ENCODE results near the gene EGLN1.
A peak's percentile ranks its signal among the peaks of the same experiment; 100 is the strongest.

Gene EGLN1

GRCh38 chr1:231407049-231407448 lies 15.0 kb downstream of the EGLN1 start:
- H3K4me2 ChIP-seq (ENCODE audit: low read length), result no peak overlapping the region
- no peak overlapping the region for H3K9ac ChIP-seq (ENCODE audit: low read length)
- no peaks in the 10 kb centered on the region for H3K4me1 ChIP-seq (ENCODE audit: control insufficient read depth in 1 of 2, insufficient read depth in 2 of 2, low read length in 2 of 2)
- H4K12ac ChIP-seq (ENCODE audit: low read depth, low read length), result no peak overlapping the region
- H2BK12ac ChIP-seq (ENCODE audit: low read length), result no peak overlapping the region
- WGBS (ENCODE audit: extremely low coverage, insufficient coverage, insufficient read length), result 100% methylated on average over 1 of the region's 3 CpGs
- DNase-seq, result no peak
- H2BK120ac ChIP-seq (ENCODE audit: insufficient read depth, low read length, poor library complexity), result no peak overlapping the region
- H2AFZ ChIP-seq (ENCODE audit: insufficient read depth, low read length, poor library complexity), result no peak overlapping the region
- no peaks in the 10 kb centered on the region for H3K79me2 ChIP-seq (ENCODE audit: control insufficient read depth, insufficient read depth, low read length, poor library complexity)
- no peaks in the 10 kb centered on the region for H3K79me1 ChIP-seq (ENCODE audit: low read length)
- H3K4ac ChIP-seq (ENCODE audit: low read depth, low read length), result no peak overlapping the region
- no peak overlapping the region for H2BK5ac ChIP-seq (ENCODE audit: low read depth, low read length, poor library complexity)
- no peak overlapping the region for H3K14ac ChIP-seq (ENCODE audit: low read length)
- H3K27me3 ChIP-seq (ENCODE audit: insufficient read depth, low read length), result no peaks in the 10 kb centered on the region
- no peak overlapping the region for H2AK5ac ChIP-seq (ENCODE audit: low read length)
- H3K9me3 ChIP-seq (ENCODE audit: insufficient read depth, low read depth, low read length), result no peaks in the 10 kb centered on the region
- H3K36me3 ChIP-seq (ENCODE audit: control insufficient read depth in 1 of 2, insufficient read depth in 2 of 2, low read length in 2 of 2), result no peaks in the 10 kb centered on the region
- H3K27ac ChIP-seq (ENCODE audit: low read depth, low read length), result no peak overlapping the region
- no peak overlapping the region for H4K91ac ChIP-seq (ENCODE audit: low read depth, low read length)
- no peak overlapping the region for H3K18ac ChIP-seq (ENCODE audit: low read length)
- no peak overlapping the region for H3K4me3 ChIP-seq (ENCODE audit: low read depth, low read length)
- H3K23ac ChIP-seq (ENCODE audit: low read length), result no peak overlapping the region
- no peak overlapping the region for H4K8ac ChIP-seq (ENCODE audit: low read depth, low read length)

DNA sequence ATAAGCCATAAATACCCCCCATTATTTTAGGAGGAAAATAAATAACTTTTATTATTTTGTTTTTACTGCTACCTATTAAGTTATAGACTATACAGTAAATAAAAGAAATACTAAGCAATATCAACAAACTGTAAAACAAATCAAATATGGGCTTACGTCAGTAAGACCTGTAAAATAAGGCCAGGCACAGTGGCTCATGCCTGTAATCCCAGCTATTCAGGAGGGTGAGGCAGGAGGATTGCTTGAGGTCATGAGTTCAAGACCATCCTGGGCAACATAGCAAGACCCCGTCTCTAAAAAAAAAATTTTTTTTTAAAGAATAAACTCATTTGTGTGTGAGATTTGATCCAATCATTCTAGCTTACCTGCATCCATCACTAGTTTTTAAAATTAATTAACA lies 17.8 kb downstream of the EGLN1 start:
- Histone ChIP-seq H3K27me3 (ENCODE audit: insufficient read depth, low read length) (no peaks in the 10 kb centered on the region), H3K9ac (ENCODE audit: low read length) (no peak overlapping the region), H4K91ac (ENCODE audit: low read depth, low read length) (no peak overlapping the region), H2BK120ac (ENCODE audit: insufficient read depth, low read length, poor library complexity) (no peak overlapping the region), H3K79me2 (ENCODE audit: control insufficient read depth, insufficient read depth, low read length, poor library complexity) (no peaks in the 10 kb centered on the region), H3K14ac (ENCODE audit: low read length) (no peak overlapping the region), H3K18ac (ENCODE audit: low read length) (no peak overlapping the region), H3K9me3 (ENCODE audit: insufficient read depth, low read depth, low read length) (no peaks in the 10 kb centered on the region), H4K12ac (ENCODE audit: low read depth, low read length) (no peak overlapping the region), H4K8ac (ENCODE audit: low read depth, low read length) (no peak overlapping the region), H2BK12ac (ENCODE audit: low read length) (no peak overlapping the region), H3K4ac (ENCODE audit: low read depth, low read length) (no peak overlapping the region), H3K23ac (ENCODE audit: low read length) (no peak overlapping the region), H3K79me1 (ENCODE audit: low read length) (no peaks in the 10 kb centered on the region), H3K4me2 (ENCODE audit: low read length) (no peak overlapping the region), H2AFZ (ENCODE audit: insufficient read depth, low read length, poor library complexity) (no peak overlapping the region), H3K4me3 (ENCODE audit: low read depth, low read length) (no peak overlapping the region), H2BK5ac (ENCODE audit: low read depth, low read length, poor library complexity) (no peak overlapping the region), H3K4me1 (ENCODE audit: control insufficient read depth in 1 of 2, insufficient read depth in 2 of 2, low read length in 2 of 2) (no peaks in the 10 kb centered on the region), H3K27ac (ENCODE audit: low read depth, low read length) (no peak overlapping the region), H2AK5ac (ENCODE audit: low read length) (no peak overlapping the region), H3K36me3 (ENCODE audit: control insufficient read depth in 1 of 2, insufficient read depth in 2 of 2, low read length in 2 of 2) (no peaks in the 10 kb centered on the region)
- WGBS (ENCODE audit: extremely low coverage, insufficient coverage, insufficient read length), result no CpG with 5 or more reads among the region's 2 CpGs
- no peak for DNase-seq

- no CpG with 5 or more reads among the region's 1 CpG for WGBS (ENCODE audit: extremely low coverage, insufficient coverage, insufficient read length)
Observed at GRCh38 chr1:231401478-231401877, 20.6 kb downstream of the EGLN1 start.

GRCh38 chr1:231397886-231398671 lies 24.0 kb downstream of the EGLN1 start:
- Histone ChIP-seq H3K4me3 (ENCODE audit: low read depth, low read length) (no peak overlapping the region), H4K8ac (ENCODE audit: low read depth, low read length) (no peak overlapping the region), H3K79me1 (ENCODE audit: low read length) (peaks cover 11% of the 10 kb centered on the region), H2BK12ac (ENCODE audit: low read length) (no peak overlapping the region), H4K91ac (ENCODE audit: low read depth, low read length) (no peak overlapping the region), H3K4me2 (ENCODE audit: low read length) (no peak overlapping the region), H2AK5ac (ENCODE audit: low read length) (no peak overlapping the region), H3K27me3 (ENCODE audit: insufficient read depth, low read length) (no peaks in the 10 kb centered on the region), H3K9ac (ENCODE audit: low read length) (no peak overlapping the region), H3K4me1 (ENCODE audit: control insufficient read depth in 1 of 2, insufficient read depth in 2 of 2, low read length in 2 of 2) (peaks cover 2 to 16% of the 10 kb centered on the region in 2 experiments), H3K4ac (ENCODE audit: low read depth, low read length) (no peak overlapping the region), H3K14ac (ENCODE audit: low read length) (no peak overlapping the region), H3K18ac (ENCODE audit: low read length) (no peak overlapping the region), H2AFZ (ENCODE audit: insufficient read depth, low read length, poor library complexity) (no peak overlapping the region), H2BK120ac (ENCODE audit: insufficient read depth, low read length, poor library complexity) (no peak overlapping the region), H3K23ac (ENCODE audit: low read length) (no peak overlapping the region), H3K79me2 (ENCODE audit: control insufficient read depth, insufficient read depth, low read length, poor library complexity) (no peaks in the 10 kb centered on the region), H2BK5ac (ENCODE audit: low read depth, low read length, poor library complexity) (no peak overlapping the region), H3K27ac (ENCODE audit: low read depth, low read length) (no peak overlapping the region), H4K12ac (ENCODE audit: low read depth, low read length) (no peak overlapping the region), H3K36me3 (ENCODE audit: control insufficient read depth in 1 of 2, insufficient read depth in 2 of 2, low read length in 2 of 2) (no peaks in the 10 kb centered on the region), H3K9me3 (ENCODE audit: insufficient read depth, low read depth, low read length) (no peaks in the 10 kb centered on the region)
- DNase-seq, result peak in 1 of 2 donors; percentile 51
- WGBS (ENCODE audit: extremely low coverage, insufficient coverage, insufficient read length), result no CpG with 5 or more reads among the region's 4 CpGs

More at GRCh38 chr1:231401478-231401877, 20.6 kb downstream of the EGLN1 start:
- no peak overlapping the region for H2AFZ ChIP-seq (ENCODE audit: insufficient read depth, low read length, poor library complexity)
- H4K12ac ChIP-seq (ENCODE audit: low read depth, low read length), result no peak overlapping the region
- no peaks in the 10 kb centered on the region for H3K27me3 ChIP-seq (ENCODE audit: insufficient read depth, low read length)
- no peak overlapping the region for H3K18ac ChIP-seq (ENCODE audit: low read length)
- no peaks in the 10 kb centered on the region for H3K9me3 ChIP-seq (ENCODE audit: insufficient read depth, low read depth, low read length)
- no peak overlapping the region for H3K9ac ChIP-seq (ENCODE audit: low read length)
- no peak overlapping the region for H2BK12ac ChIP-seq (ENCODE audit: low read length)
- no peak overlapping the region for H2BK120ac ChIP-seq (ENCODE audit: insufficient read depth, low read length, poor library complexity)
- H2BK5ac ChIP-seq (ENCODE audit: low read depth, low read length, poor library complexity), result no peak overlapping the region
- H3K14ac ChIP-seq (ENCODE audit: low read length), result no peak overlapping the region
- DNase-seq, result no peak
- H3K79me2 ChIP-seq (ENCODE audit: control insufficient read depth, insufficient read depth, low read length, poor library complexity), result no peaks in the 10 kb centered on the region
- H3K4ac ChIP-seq (ENCODE audit: low read depth, low read length), result no peak overlapping the region
- H3K27ac ChIP-seq (ENCODE audit: low read depth, low read length), result no peak overlapping the region
- no peaks in the 10 kb centered on the region for H3K36me3 ChIP-seq (ENCODE audit: control insufficient read depth in 1 of 2, insufficient read depth in 2 of 2, low read length in 2 of 2)
- no peak overlapping the region for H4K91ac ChIP-seq (ENCODE audit: low read depth, low read length)
- peaks cover under 1% of the 10 kb centered on the region for H3K79me1 ChIP-seq (ENCODE audit: low read length)
- no peak overlapping the region for H2AK5ac ChIP-seq (ENCODE audit: low read length)
- no peak overlapping the region for H4K8ac ChIP-seq (ENCODE audit: low read depth, low read length)
- no peak overlapping the region for H3K4me2 ChIP-seq (ENCODE audit: low read length)
- no peak overlapping the region for H3K4me3 ChIP-seq (ENCODE audit: low read depth, low read length)
- H3K23ac ChIP-seq (ENCODE audit: low read length), result no peak overlapping the region
- peaks cover under 1 to 6% of the 10 kb centered on the region in 2 experiments for H3K4me1 ChIP-seq (ENCODE audit: control insufficient read depth in 1 of 2, insufficient read depth in 2 of 2, low read length in 2 of 2)
